Measurements from ENCODE around the gene BHLHE41. TPM values are rescaled to one million over a fixed set of nuclear protein-coding genes. Genes with fewer than 3 reads are reported as not detected.

BHLHE41 gene
- total and polyA plus RNA-seq, 2 experiments from 2014 or later = 1.6 to 3.6 TPM

GRCh38 chr12:26100666-26101349 is 24.0 kb downstream of the BHLHE41 start:
- H2AFZ ChIP-seq = no peak overlapping the region
- H3K4me1 ChIP-seq (ENCODE audit: insufficient read depth) = no peaks in the 10 kb centered on the region
- peak; percentile 30 for DNase-seq (ENCODE audit: low spot score)
- H3K36me3 ChIP-seq (replicated peaks; ENCODE audit: insufficient read depth, low read depth) = no peaks in the 10 kb centered on the region
- H3K4me2 ChIP-seq = peak overlapping the region; percentile 22
- peak overlapping the region; percentile 57 for H3K27ac ChIP-seq
- no peak overlapping the region for H3K4me3 ChIP-seq
- no peaks in the 10 kb centered on the region for H3K79me2 ChIP-seq
- H4K20me1 ChIP-seq (ENCODE audit: insufficient read depth, poor library complexity, severe bottlenecking) = no peaks in the 10 kb centered on the region
- H3K9me3 ChIP-seq (ENCODE audit: low read depth) = no peaks in the 10 kb centered on the region
- no peaks in the 10 kb centered on the region for H3K9me2 ChIP-seq (replicated peaks; ENCODE audit: insufficient read depth)
- TF ChIP-seq CTCF (IDR thresholded peaks at IDR 0.05; ENCODE audit: poor library complexity) = no peak
- 70% methylated on average over 8 of the region's 8 CpGs for WGBS (ENCODE audit: low lambda C conversion rate, missing lambda C conversion rate)
- H3K27me3 ChIP-seq = no peaks in the 10 kb centered on the region

DNA sequence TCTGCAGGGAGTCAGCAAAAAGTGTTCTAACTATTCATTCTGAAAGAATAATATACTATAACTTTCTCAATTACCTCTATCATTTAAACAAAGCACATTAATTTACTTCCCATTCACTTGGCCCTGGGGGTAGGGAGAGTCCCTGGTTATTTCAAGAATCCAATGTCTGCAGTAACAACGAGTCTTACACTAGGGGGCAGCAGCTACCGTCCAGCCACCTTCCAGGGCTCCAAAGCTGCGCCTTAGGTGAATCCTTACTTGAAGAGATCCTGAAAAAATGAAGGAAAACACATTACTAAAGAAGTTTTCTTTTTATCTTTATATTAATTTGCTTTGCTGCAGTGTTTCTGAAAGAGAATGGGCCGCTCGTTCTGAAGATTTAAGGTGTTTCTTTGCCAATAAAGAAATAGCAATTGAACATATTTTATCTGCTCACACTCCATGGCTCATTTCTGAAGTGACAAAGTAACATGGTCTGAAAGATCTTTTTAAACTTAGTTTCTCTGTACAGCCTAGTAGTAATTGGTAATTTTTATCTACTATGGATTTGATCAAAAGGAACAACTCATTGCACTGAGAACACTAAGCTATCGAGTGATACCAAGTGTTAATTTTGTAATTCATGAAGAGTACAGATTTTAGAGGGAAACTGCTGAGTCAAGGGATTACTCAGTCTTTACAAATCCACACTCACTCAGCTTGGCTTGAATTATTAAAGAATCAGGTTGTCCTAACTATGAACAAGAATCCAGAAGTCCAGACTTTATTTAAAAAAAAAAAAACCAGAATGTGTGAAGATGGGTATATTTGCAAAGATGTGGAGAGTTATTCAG is 27.6 kb downstream of the BHLHE41 start:
- peak; percentile 84 for DNase-seq (ENCODE audit: low spot score)
- no peaks in the 10 kb centered on the region for H3K79me2 ChIP-seq
- H3K4me2 ChIP-seq = no peak overlapping the region
- H3K9me3 ChIP-seq (ENCODE audit: low read depth) = no peaks in the 10 kb centered on the region
- no peaks in the 10 kb centered on the region for H3K36me3 ChIP-seq (replicated peaks; ENCODE audit: insufficient read depth, low read depth)
- no peaks in the 10 kb centered on the region for H4K20me1 ChIP-seq (ENCODE audit: insufficient read depth, poor library complexity, severe bottlenecking)
- 19% methylated on average over 6 of the region's 6 CpGs for WGBS (ENCODE audit: low lambda C conversion rate, missing lambda C conversion rate)
- no peak overlapping the region for H3K4me3 ChIP-seq
- TF ChIP-seq EZH2phosphoT487 (IDR thresholded peaks at IDR 0.05; ENCODE audit: low read depth, severe bottlenecking, unreplicated experiment) (no peak), EZH2 (IDR thresholded peaks at IDR 0.05; ENCODE audit: borderline replicate concordance) (no peak), CTCF (IDR thresholded peaks at IDR 0.05; ENCODE audit: poor library complexity) (peak; percentile 98)
- H3K4me1 ChIP-seq (ENCODE audit: insufficient read depth) = no peaks in the 10 kb centered on the region
- no peaks in the 10 kb centered on the region for H3K9me2 ChIP-seq (replicated peaks; ENCODE audit: insufficient read depth)
- H2AFZ ChIP-seq = no peak overlapping the region
- no peaks in the 10 kb centered on the region for H3K27me3 ChIP-seq
- H3K27ac ChIP-seq = no peak overlapping the region

GRCh38 chr12:26096036-26096435 is 28.8 kb downstream of the BHLHE41 start:
- no peaks in the 10 kb centered on the region for H3K9me2 ChIP-seq (replicated peaks; ENCODE audit: insufficient read depth)
- H3K79me2 ChIP-seq = no peaks in the 10 kb centered on the region
- no peak overlapping the region for H2AFZ ChIP-seq
- 92% methylated on average over 2 of the region's 2 CpGs for WGBS (ENCODE audit: low lambda C conversion rate, missing lambda C conversion rate)
- H3K9me3 ChIP-seq (ENCODE audit: low read depth) = no peaks in the 10 kb centered on the region
- H3K4me1 ChIP-seq (ENCODE audit: insufficient read depth) = no peaks in the 10 kb centered on the region
- H3K4me2 ChIP-seq = no peak overlapping the region
- H4K20me1 ChIP-seq (ENCODE audit: insufficient read depth, poor library complexity, severe bottlenecking) = no peaks in the 10 kb centered on the region
- no peak overlapping the region for H3K4me3 ChIP-seq
- H3K36me3 ChIP-seq (replicated peaks; ENCODE audit: insufficient read depth, low read depth) = no peaks in the 10 kb centered on the region
- DNase-seq (ENCODE audit: low spot score) = no peak
- TF ChIP-seq EZH2phosphoT487 (IDR thresholded peaks at IDR 0.05; ENCODE audit: low read depth, severe bottlenecking, unreplicated experiment) (no peak), CTCF (IDR thresholded peaks at IDR 0.05; ENCODE audit: poor library complexity) (no peak), EZH2 (IDR thresholded peaks at IDR 0.05; ENCODE audit: borderline replicate concordance) (no peak)
- no peak overlapping the region for H3K27ac ChIP-seq
- H3K27me3 ChIP-seq = no peaks in the 10 kb centered on the region

All from hepatocyte (in vitro differentiated cells).